CD4-positive, alpha-beta T cell treated with Interferon gamma for 1 hour (primary cell): Measurements from ENCODE around the gene UVRAG.
"Not testable (repeated sequence)": the region's sequence is repeated elsewhere in the genome, so short reads cannot be mapped to it uniquely, and the experiment has no call there.

Experiments
- DNase-seq: peaks from one replicate; pipeline ENCODE4 v3.0.0-alpha.2; 2020

UVRAG gene

DNA sequence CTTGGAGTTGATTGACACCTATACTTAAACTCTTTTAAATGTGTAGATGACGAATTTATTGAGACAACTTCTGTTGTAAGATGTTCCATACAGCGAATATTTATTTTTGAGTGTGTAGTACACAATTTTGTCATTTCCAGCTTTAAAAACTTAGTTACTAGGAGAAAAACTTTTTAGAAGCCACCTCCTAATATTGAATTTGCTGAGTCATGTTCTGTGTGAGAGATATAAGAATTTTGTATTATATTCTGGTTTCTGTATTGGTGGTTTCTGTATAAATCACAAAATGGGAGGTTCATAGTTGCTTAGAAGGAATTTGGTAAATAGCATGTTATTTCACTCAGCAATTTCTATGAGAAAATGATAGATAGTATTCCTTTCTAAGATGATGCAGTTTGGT, 220.0 kb downstream of the UVRAG start:
- no peak for DNase-seq

- DNase-seq, result no peak
Observed at GRCh38 chr11:76038608-76039007, 223.6 kb downstream of the UVRAG start.

DNA sequence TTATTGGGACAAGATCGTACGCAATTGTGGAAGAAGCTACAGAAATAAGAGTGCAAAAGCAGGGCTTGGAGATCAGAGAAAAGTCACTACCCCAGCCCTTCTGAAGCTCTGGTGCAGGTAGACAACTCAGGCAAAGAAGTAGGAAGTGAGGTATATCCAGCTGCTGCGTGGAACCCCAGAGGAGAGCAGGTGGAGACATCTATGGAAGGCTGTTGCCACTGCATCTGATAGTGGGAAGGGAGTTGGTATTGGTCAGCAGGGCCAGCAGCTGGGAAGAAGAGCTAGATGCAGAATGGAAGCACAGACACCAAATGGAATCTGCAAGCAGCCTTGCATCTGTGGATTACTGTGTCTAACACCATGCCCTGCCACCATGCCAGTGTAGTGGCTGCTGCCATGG, 226.2 kb downstream of the UVRAG start:
- DNase-seq, result no peak

DNA sequence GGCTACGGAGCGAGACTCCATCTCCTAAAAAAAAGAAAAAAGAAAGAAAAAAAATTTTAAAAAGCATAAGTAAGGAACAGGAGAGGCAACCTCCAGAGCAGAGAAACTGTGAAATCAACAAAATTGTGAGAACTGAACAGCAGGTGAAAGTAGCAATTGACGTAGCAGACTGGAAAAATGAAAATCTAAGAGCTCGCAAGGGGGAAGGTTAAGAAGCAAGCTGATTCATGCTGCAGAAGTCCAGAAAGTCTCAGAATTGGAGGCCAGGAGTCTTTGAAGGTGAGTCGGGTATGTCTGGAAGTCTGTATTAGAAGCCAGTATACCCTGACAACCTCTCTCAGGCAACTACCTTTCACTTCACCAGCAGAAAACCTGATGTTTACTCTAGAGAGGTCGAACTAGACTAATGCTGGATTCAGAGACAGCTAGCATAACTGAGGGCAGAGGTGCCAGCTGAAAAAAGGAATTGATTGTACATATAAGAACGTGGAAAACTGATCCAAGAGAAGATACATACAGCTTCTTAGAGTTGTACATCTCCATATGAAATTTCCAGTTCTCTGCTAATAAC, 229.8 kb downstream of the UVRAG start:
- no peak for DNase-seq

- DNase-seq, result no peak
Observed at GRCh38 chr11:76047231-76047630, 232.2 kb downstream of the UVRAG start.

DNA sequence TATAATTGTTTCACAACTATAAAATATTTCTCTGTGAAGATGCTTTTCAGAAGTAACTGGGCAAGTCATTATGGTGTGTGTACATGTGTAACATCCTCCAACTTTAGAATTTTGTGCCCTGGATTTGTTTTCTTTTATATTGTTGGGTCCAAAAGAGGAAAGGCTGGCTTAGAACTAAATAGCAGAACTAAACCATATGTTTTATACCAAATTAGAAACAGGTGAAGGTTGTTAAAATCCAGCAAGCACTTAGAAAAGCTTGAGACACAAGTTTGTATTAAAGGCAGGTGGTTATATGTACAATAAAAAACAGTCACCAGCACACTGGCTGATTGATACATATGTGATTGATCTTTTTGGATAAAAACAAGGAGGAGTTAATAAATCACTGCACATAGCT, 232.8 kb downstream of the UVRAG start:
- DNase-seq, result no peak

- no peak for DNase-seq
Observed at GRCh38 chr11:76048763-76049162, 233.8 kb downstream of the UVRAG start.

- DNase-seq, result no peak
Observed at GRCh38 chr11:76049511-76049910, 234.5 kb downstream of the UVRAG start.

DNA sequence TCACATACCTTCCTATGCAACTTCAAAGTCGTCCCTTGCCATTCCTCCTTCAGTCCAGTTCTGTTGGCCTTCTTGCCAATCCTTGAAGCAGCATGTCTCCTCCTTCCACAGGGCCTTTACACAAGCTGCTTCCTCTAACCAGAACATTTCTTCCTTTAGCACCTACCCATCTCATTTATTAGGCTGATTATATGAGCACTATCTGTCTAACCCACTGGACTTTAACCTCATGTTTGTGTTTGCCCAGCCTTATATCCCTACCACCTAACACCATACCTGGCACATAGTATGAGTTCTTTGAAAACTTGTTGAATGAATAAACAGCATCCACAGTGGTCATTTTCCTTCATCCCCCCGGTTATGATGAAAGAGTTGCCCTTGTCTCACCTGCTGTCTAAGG, 236.9 kb downstream of the UVRAG start:
- DNase-seq, result no peak

DNA sequence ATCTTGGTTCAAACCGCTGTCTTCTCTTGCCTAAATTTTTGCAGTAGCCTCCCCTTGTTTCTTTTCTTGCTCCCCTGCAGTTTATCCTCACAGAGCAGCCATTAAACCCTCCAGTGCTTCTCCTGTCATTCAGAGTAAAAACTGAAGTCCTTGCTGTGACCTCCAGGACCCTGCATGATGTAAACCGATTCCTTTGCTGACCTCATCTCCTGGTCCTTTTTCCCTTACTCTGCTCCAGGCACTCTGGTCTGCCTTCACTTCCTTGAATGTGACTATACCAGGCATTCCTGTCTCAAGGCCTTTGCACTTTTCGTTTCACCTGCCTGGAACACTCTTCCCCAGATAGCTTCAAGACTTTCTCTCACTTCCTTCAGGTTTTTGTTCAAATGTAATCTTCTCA, 239.3 kb downstream of the UVRAG start:
- no peak for DNase-seq

DNA sequence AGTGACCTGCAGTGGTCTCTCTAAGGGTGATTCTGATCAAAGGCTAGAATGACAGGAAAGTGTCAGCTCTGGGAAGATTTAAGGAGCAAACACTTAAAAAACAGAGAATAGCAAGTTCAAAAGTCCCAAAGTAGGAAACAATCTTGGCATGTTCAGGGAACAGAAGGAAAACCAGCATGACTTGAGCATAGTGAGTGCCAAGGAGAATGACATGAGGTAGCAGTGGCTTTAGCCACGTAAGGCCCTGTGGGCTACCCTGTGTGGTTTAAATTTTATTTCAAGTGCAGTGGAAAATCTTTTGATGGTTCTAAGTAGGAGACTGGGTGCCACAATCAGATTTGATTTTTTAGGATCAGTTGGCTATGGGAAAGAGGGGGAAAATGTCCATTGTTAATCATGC, 241.9 kb downstream of the UVRAG start:
- DNase-seq, result no peak

- DNase-seq, result not testable (repeated sequence)
Observed at GRCh38 chr11:76060475-76061036, 245.5 kb downstream of the UVRAG start.

DNA sequence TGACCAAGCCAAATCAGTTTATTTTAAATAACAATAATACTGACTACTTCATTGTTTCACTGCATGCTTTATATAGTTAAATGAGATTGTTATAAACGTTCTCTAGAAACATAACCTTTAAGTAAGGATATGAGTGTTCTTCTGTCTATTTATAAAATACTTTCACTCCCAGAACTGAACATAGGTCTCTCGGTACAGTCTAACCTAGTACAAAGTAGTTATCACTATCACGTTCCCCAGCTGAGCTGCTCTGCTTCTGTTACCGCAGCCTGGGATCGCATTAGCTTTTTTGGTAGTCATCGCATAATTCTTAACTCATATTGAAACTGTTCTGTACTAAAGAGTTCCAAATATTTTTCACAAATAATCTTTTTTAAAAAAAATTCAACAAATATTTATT, 247.7 kb downstream of the UVRAG start:
- no peak for DNase-seq

- no peak for DNase-seq
Observed at GRCh38 chr11:76064192-76064591, 249.2 kb downstream of the UVRAG start.

GRCh38 chr11:76067099-76067498, 252.1 kb downstream of the UVRAG start:
- DNase-seq, result no peak

- no peak for DNase-seq
Observed at GRCh38 chr11:76069001-76069400, 254.0 kb downstream of the UVRAG start.

DNA sequence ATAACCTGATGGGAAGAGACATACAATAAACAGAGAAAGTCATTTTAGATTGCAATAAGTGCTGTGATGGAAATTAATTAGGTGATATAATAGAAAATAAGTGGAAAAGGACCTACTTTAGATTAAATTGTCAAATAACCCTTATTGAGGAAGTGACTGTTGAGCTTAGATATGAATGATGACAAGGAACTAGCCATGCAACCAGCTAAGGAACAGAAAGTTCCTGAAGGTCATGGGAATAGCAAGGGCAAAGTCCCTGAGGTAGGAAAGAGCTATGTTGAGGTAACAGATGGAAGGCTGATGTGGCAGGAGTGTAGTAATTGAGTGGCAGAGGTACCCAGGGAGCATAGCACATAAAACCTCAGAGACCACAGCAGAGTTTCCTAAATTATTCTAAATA, 256.1 kb downstream of the UVRAG start:
- no peak for DNase-seq

DNA sequence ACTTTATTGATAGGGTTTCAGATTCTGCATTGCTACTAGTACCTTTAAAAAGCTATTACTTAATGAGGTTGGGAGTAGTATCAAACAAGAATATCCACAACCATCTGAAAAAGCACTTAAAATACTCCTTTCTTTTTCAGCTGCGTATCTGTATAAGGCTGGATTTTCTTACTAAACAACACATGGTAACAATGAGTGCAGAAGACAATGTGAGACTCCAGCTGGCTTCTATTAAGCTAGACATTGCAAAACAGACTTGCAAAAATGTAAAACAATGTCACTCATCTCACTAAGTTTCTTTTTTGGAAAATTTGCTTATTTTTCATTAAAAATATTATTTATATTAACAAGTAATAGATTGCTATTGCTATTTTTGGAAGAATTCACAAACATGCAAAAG, 258.7 kb downstream of the UVRAG start:
- no peak for DNase-seq

GRCh38 chr11:76074148-76075095, 259.4 kb downstream of the UVRAG start:
- DNase-seq, result no peak

- no peak for DNase-seq
Observed at GRCh38 chr11:76075716-76076115, 260.7 kb downstream of the UVRAG start.

DNA sequence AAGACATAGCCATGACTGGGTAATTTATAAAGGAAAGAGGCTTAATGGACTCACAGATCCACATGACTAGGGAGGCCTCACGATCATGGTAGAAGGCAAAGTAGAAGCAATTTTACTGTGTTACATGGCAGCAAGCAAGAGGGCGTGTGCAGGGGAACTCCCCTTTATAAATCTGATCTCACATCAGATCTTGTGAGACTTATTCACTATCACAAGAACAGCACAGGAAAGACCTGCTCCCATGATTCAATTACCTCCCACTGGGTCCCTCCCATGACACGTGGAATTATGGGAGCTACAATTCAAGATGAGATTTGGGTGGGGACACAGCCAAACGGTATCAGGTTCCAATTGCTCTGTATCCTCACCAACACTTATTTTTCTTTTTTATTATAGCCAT, 261.2 kb downstream of the UVRAG start:
- not testable (repeated sequence) for DNase-seq

DNA sequence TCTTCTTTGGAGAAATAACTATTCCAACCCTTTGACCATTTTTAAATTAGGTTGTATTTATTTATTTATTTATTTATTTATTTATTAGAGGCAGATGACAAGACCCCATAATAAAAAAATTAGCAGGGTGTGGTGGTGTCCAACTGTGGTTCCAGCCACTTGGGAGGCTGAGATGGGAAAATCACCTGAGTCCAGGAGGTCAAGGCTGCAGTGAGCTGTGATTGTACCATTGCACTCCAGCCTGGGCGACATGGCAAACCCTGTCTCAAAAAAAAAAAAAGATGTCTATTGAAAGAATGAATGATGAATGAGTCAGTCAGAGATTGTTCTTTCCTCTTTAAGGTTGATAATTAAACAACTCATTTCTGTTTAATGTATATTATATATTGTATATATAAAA, 261.7 kb downstream of the UVRAG start:
- DNase-seq, result no peak

DNA sequence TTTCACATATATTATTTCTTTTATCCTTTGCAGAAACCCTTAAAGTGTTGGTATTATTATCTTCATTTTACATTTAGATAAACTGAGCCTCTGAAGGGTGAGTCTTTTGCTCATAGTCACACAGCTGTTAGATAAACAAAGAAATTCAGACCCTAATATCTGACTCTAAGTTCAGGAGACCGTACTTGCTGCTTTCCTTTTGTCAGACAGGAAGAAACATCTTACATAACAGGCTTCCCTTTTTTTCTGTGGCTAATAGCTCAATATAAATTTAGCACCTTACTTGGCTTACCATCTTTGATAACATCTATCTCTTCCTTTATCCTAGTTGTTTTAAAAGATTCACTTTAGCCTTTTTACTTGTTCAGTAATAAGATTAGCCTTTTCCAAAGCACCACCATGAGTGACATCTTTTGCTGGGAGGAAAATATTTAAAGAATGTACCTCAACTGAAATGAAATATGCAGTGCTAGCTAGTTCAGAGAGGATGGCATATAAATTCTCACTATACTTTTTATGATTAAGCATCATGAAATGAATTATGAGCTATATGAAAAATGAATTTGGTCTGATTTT, 262.7 kb downstream of the UVRAG start:
- no peak for DNase-seq

DNA sequence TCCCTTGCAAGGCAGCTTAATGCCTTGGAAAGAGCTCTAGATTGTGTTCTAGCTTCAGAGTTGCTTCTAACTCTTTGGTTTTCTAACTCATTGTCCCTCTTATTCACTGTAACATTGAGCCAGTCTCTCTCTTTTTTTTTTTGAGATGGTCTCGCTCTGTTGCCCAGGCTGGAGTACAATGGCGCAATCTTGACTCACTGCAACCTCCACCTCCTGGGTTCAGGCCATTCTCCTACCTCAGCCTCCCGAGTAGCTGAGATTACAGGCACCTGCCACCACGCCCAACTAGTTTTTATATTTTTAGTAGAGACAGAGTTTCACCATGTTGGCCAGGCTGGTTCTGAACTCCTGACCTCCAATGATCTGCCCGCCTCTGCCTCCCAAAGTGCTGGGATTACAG, 266.1 kb downstream of the UVRAG start:
- DNase-seq, result not testable (repeated sequence)
